Measurements from ENCODE around the gene LAMTOR1.

DNA sequence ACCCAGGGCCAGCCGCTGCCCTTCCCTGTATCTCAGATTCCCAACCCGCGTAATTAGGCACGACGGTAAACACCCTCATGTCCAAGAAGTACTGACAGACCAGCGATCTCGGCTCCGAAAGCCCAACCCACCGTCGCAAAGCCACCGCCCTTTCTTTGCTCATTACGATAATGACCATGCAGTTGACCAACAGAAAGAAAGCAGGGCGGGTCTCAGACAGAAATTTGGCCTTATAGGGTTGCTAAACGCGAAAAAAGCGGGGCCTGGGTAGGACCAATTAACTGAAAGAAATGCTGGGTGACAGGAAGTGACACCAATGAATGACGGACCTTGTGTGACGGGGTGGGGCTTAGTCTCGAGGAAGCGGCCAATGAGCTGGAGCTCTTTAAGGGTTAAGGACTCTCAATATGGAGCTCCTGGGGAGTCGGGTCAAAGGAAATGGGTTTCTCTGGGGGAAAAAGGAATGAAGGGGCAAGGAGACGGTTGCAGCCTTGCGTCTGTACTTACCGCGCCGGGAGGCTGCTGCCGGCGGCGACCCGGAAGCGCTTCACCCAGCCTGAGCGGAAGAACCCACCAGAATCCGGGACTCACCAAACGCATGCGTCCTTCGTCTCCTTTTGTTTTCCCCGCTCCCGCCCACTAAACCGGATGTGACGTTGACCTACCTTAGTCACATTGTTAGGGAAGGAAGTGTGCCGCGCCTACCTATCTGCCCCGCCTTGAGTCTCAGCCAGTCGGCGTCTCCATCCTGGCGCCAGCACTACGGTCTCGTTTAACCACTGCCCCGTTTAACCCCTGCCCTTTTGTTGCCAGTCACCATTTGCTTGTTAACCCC, 9.3 kb upstream of the LAMTOR1 start, which contains the start of gene ANAPC15:
- TF ChIP-seq POLR2A (IDR thresholded peaks at IDR 0.05; ENCODE audit: low read depth, low read length) (peak; percentile 98), TAF1 (IDR thresholded peaks at IDR 0.05; ENCODE audit: borderline replicate concordance, low read depth, low read length) (peak; percentile 84)
